GM12874 (cell line): Measurements from ENCODE around the gene TMEM273.

Source experiments
- TF ChIP-seq, protein P1 (sequence below): IDR thresholded peaks from 2 replicates; pipeline ENCODE4 v1.5.1; 2011; ENCODE audit warnings: low read depth, mild to moderate bottlenecking, control low read depth, low read length, moderate library complexity; ENCODE audit not compliant: insufficient read depth

TMEM273 gene

DNA sequence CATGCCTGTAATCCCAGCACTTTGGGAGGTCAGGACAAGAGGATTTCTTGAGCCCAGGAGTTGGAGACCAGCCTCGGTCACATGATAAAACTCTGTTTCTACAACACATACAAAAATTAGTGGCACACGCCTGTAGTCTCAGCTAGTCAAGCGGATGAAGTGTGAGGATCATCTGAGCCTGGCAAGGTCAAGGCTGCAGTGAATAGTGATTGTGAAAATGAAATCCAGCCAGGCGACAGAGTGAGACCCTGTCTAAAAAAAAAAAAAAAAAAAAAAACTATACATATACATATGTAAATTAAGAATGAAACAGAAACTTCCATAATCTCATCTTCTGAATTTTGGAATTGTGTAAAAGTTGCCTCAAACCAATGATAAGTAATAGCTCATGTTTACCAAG lies 36.2 kb downstream of the TMEM273 start:
- TF ChIP-seq, protein P1, sequence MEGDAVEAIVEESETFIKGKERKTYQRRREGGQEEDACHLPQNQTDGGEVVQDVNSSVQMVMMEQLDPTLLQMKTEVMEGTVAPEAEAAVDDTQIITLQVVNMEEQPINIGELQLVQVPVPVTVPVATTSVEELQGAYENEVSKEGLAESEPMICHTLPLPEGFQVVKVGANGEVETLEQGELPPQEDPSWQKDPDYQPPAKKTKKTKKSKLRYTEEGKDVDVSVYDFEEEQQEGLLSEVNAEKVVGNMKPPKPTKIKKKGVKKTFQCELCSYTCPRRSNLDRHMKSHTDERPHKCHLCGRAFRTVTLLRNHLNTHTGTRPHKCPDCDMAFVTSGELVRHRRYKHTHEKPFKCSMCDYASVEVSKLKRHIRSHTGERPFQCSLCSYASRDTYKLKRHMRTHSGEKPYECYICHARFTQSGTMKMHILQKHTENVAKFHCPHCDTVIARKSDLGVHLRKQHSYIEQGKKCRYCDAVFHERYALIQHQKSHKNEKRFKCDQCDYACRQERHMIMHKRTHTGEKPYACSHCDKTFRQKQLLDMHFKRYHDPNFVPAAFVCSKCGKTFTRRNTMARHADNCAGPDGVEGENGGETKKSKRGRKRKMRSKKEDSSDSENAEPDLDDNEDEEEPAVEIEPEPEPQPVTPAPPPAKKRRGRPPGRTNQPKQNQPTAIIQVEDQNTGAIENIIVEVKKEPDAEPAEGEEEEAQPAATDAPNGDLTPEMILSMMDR, result no peak

DNA sequence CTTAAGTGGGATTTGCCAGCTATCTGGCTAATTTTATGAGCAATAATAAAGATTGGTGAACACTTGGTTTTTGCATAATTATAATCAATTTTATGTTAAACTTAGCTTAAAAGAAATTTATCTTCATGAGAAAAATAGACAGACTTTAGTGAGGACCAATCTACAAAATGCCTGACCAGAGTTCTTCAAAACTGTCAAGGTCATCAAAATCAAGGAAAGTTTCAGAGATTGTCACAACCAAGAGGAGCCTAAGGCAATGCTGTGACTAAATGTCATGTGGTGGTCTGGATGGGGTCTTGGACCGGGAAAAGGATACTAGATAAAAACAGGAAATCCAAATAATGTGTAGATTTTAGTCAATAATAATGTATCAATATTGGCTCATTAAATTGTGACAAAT lies 36.7 kb downstream of the TMEM273 start:
- TF ChIP-seq, protein P1, result no peak

GRCh38 chr10:49151025-49151445 lies 37.2 kb downstream of the TMEM273 start:
- TF ChIP-seq, protein P1, result no peak

DNA sequence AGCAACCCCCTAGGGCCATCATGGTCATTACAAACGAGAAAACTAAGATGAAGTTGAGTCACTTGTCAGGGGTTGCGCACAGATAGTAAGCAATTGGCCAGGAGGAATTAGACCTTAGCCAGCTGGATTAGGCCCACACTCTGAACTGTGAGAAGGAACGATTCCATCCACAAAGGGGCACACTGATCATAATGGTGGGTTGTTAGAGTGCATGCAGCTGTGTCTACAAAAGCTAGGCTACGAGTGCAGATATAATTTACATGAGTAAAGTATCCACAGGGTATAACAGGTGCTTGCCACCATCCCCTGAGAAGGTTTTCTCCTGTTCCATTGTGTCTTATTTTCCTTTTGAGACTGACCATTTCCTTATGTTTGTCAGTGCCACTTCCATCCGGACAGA lies 37.8 kb downstream of the TMEM273 start:
- TF ChIP-seq, protein P1, result no peak

GRCh38 chr10:49149881-49150280 lies 38.3 kb downstream of the TMEM273 start:
- TF ChIP-seq, protein P1, result no peak

GRCh38 chr10:49144058-49144720 lies 44.0 kb downstream of the TMEM273 start:
- TF ChIP-seq, protein P1, result no peak

DNA sequence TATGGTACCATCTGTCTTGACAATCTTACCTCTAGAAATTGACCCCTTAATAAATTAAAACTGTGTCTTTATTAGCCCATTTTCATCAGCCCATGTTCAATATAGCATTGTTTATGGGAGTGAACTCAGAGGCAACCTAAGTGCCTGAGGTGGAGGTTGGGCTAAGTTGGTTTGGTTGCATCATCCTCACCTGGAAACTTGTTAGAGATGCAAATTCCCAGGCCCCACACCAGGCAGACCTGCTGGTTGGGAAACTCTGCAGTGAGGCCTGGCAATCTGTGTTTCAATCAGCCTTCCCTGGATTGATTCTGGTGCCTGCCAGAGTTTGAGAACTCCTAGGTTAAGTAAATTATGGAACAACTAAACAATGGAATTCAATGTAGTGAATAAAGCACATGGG lies 44.9 kb downstream of the TMEM273 start:
- TF ChIP-seq, protein P1, result no peak
